HG02943 (cell line): ENCODE results near the gene CCNL1.
"Not testable (repeated sequence)": the region's sequence is repeated elsewhere in the genome, so short reads cannot be mapped to it uniquely, and the experiment has no call there.

ENCODE experiments used
- ATAC-seq: cut with Tn5 transposase; IDR thresholded peaks from one replicate; pipeline ENCODE4 v1.9.1; 2021; ENCODE audit warnings: mild to moderate bottlenecking, low read depth, moderate library complexity; ENCODE audit not compliant: unreplicated experiment

Gene CCNL1

DNA sequence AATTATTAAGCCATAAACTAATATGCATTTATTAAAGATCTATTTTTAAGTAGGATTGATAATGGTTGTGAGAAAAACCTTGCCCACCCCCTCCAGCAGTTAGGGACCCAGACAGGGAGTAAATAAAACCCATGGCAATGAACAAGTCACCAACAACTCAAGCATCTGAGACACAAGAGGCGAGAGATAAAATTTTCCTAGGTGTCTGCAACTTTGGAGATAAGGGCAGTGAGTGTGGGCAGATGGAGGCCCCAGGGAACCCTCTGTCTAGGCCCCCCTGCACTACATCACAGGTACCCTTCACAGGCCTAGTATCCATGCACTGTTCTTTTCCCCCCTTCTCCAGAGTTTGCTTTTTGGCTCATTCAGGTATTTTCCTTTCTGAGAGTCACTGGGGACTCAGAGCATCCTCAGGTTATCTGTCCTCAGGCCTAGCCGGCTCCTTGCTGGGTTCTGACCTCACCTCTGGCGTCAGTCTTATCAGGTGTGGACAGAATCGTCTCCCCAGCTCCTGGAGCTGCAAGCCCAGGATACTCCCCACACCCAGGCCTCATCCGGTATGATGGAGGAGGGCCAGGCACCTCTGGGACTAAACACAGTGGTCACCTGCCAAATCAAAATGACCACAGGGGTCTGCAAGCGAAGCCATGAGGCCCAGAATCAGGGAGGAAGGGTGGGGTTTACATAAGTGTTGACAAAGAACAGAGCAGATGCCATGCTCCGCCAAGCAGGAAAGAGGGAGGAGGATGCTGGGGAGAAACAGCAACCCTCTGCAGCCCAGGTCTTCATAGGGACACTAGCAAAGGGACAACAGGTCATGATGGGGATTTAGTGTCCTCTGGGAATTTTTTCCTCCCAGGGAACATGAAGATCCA, 50.4 kb downstream of the CCNL1 start:
- ATAC-seq: no peak

DNA sequence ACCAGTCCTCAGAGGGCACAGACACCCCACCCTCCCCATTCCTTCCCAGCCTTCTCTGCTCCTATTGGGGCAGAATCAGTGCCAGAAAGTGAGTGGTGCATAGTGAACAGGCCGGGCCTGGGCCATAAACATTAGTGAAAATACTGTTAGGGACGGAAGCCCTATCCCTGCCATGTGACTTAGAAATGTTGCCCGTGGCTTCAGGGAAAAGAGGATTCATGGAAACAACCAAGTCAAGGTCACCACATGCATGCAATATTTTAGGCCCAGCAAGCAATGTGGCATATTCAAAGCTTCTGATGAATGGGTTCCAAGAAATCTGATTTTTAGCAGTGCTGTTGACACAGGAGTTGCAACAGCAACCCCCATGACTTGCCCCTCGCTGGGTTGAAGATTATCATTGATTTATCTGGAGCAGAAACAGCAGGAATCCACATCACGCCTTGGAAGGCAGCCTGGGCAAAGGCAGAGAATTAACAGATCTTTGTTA, 52.3 kb downstream of the CCNL1 start:
- ATAC-seq: no peak

DNA sequence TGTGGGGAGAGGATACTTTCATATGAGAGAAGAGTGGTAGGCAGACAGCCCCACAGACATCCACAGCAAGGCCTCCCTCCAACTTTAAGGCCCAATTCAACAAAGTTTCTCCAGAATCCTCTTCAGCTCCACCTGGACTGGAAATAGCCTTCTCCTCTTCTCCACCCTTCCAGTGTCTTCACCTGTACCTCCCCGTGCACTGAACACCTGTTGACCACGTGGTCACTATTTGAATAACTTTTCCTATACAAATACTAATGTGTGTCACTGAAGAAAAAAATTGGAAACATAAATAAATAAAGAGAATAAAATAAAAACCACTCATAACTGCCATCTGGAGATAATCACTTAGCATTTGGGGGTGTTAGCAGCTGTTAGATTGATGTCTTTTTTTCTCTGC, 52.9 kb downstream of the CCNL1 start:
- no peak for ATAC-seq

DNA sequence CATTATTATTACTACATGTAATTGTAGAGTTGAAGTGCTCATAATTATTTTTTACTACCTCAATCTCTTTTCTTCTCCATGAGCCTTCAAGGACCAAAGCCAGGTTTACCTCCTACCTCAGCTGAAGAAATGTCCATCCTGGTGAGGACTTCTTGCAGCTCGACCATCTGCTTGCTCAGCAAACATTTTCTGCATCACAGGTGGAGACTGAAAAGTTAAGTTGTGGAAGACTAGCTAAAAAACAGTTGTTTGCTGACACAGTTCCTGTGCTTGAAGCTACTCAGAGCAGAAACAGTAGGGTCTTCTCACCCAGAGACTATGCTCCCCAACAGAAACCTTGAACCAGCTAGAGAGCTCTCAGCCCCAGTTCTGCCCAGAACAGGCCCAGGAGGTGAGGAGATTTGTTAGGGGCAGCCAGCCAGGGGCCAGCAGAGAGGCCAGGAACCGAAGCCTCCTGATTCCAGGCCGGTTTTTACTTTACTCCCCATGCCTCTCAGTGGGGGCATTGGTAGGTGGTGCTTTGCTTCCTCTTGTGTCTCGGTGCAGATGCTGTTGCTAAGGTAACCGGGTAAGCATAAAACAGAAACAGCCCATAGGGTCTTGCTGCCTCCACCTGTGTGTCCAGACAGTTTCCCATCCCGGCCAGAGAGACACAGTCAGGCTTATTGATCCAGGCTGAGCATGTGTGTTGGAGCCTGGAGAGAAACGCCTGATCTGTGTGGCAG, 54.9 kb downstream of the CCNL1 start:
- ATAC-seq: peak; percentile 53

DNA sequence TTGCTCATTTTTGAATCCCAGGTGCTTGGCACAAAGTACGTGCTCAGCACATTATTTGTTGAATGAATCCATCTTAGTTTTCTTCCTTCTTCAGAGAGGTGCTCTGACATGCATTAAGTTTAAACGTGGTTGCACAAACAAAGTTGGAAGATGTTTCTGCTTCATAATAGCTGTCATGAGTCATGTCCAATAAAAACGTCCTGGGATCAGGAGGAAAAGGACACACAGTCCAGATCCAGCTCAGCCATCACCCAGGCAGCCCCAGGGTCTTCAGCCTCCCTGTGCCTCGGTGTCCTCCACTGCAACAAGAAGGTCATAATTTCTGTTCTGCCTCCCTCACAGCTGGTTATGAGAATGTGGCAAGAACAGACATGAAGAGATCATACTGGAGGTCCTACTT, 55.4 kb downstream of the CCNL1 start:
- no peak for ATAC-seq

DNA sequence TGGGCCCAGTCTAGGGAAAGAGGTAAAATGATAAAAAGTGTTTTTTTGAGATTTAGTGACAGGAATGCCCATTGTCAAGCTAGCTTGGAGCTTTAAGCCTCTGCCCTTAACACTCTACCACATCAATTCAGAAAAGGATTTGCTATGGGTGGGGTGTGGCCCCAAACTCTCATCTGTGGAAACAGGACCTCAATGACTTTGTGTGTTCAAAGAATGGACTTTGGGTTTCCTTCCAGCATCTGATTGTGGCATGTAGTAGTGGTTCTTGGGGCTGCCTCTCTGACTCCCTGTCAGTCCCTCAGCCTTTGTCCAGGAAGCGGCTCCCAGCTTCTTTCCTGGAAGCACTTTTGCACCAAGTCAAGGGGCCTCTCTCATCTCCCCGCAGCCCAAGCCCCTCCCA, 56.1 kb downstream of the CCNL1 start:
- ATAC-seq: peak; percentile 15

DNA sequence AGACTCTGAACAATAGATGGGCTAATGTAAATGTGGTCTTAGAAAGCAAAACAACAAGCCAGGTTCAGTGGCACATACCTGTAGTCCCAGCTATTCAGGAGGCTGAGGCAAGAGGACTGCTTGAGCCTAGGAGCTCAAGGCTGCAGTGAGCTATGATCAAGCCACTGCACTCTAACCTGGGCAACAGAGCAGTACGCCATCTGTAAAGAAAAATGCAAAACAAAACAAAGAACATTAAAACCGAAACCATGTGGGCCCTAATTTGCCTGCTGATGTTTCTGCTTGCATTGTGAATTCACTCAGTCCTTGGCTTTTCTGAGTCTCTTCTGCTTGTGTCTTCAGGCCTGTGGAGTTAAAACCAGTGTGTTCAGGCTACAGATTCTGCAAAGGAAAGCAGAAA, 56.7 kb downstream of the CCNL1 start:
- ATAC-seq: peak; percentile 92

DNA sequence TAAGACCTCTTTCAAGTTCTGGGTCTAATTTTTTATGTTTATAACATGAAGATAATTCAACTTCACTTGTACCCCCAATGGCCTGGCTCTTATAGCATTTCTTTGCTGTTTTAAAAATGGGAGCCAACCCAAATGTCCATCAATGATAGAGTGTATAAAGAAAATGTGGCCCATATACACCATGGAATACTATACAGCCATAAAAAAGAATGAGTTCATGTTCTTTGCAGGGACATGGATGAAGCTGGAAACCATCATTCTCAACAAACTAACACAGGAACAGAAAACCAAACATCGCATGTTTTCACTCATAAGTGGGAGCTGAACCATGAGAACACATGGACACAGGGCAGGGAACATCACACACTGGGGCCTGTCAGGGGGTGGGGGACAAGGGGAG, 57.4 kb downstream of the CCNL1 start:
- ATAC-seq: not testable (repeated sequence)

DNA sequence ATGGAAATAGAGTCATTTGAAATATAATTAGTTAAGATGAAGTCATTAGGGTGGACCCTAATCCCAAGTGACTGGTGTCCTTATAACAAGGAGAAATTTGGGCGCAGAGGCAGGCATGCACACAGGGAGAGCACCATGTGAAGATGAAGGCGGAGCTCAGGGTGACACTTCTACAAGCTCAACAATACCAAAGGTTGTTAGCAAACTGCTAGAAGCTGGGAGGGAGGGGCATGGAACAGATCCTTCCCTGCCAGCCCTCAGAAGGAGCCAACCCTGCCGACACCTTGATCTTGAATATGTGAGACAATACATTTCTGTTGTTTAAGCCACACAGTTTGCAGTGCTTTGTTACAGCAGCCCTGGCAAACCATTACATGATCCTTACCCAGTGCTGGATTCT, 57.8 kb downstream of the CCNL1 start:
- ATAC-seq: no peak

DNA sequence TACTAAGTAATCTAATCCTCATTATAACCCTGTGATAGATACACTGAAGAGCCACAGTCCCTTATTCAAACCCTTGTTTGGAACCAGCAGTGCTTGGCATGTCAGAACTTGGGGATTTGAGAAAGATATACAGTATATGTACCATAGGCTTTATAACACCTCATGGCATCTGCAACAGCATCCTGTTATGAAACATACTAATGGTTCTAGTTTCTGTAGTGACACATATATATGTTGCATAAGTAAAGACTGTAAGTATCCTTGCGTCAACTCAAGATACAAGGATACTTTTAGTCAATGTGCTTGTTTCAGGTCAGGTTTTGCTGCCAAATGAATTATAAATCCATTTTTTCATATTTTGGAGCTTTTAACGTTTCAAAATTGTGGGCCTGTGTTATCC, 58.5 kb downstream of the CCNL1 start:
- ATAC-seq: no peak

DNA sequence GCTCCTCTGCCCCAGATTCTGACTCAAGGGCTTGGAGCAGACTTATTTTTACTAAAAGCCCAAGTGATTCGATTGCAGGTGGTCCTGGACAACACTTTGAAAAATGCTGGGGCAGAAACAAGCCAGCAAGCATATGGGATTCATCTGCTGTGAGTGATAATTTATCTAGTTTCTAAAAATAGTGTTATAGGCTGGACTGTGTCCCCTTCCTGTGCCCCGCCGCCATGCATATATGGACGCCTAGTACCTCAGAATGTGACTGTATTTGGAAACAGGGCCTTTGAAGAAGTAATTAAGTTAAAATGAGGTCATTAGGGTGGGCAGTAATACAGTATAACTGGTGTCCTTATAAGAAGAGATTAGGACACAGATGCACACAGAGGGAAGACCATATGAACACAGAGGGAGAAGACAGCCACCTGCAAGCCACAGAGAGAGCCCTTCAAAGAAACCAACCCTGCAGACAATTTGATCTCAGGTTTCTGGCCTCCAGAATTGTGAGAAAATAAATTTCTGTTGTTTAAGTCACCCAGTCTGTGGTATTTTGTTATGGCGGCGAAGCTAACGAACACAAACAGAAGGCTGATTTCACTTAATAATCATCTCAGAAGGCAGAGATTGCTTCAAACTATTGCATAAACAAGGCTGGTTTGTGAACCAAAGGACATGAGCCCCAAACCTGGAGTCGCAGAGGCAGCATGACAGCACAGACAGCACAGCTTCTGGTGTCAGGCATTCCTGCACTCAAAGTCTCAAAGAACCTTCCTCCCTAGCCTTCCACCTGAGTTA, 59.1 kb downstream of the CCNL1 start:
- no peak for ATAC-seq

DNA sequence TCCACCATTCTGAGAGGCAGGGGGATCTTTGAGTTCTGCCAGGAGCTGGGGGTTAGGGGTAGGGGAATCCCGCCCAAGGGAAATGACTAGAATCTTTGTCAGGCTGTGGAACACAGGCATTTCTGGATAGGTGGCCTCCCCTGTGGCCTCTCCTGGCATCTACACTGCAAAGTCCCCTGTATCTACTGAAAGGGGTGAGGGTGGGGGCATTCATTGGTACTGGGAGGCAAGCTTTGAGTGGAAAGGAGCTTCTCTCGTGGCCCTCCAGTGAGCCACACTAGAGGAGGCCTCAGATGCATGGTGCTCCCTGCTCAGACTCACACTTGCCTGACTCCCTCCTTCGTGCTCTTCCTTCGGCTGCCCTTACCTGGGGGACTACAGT, 59.9 kb downstream of the CCNL1 start:
- no peak for ATAC-seq

DNA sequence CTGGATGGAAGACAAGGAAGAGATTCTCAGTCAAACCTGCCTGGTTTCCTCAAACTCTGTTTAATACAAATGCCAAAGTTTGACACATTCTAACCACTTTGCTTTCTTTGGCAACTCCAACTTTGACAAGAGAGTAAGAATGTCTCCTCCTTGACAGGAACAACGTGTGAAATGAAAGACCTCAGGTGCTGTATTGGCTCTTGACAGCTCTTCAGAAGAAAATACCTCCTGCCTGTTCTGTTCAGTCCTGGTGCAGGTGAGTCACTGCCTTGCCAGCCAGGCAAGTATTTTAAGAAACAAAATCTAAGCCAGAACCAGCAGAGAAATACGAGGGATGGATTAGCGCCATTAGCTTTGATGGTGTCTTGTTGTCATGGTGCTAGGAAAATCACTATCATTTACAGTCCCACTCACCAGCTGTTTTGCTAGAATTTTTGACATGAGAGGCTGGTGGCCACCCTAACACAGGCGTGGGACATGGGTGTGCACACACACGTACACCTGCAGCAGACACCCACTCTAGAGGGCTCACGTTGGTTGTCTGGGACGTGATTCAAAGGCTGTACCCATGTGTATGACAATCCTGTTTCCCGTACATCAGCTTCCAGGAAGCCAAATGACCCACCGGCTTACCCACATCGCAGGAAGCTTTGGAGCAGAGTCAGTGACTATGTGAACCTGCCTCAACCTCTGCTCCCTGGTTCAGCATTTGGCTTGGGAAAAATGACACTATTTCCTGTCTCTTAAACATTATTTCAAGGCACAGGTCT, 60.4 kb downstream of the CCNL1 start:
- ATAC-seq: no peak

DNA sequence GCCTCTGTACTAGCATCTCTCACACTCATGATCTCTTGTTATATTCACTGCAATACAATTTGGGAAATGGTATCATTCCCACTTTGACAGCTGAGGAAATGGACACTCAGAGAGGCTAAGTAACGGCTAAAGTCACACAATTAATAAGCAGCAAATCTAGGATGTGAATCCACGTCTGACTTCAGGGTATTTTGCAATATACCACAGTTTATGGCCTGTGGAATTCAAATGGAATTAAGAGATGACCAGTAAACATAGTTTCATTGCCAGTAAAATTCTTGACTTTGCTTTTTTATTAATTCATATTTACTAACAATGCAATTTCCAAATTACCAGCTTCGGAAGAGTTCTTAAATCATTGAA, 61.1 kb downstream of the CCNL1 start:
- no peak for ATAC-seq

DNA sequence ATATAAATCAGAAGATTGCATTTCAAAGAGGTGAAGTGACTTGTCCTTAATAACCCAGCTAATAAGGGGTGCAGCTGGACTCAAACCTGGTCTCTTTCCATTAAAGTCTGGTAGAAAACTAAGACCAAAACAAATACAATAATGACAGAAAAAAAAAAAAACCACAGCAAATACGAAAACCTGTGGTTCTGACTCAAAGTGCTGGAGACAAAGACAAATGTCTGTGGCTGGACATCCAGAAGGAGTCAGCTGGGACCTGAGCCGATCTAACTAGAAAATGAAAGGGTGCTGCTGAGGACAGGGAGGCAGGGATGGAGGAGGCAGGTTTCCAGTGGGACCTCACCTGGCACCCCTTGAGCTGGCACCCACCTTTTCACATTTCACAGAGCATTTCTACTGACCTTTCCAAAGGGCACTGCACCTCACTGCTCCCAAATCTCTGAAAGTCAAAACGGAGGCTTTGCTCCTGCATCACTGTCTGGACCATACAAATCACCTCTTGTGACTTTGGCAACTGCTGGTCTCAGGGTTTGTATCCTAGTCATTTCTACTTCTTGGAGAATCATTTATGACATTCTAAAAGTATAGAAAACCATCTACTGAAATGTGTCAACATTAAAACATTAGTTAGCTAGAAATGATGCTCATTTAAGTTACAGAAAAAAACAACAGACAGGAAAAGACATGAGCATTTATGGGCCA, 61.7 kb downstream of the CCNL1 start:
- ATAC-seq: no peak
